Fibroblast of skin of left biceps (primary cell): ENCODE data around the gene GLIS2.
"Not testable (repeated sequence)": the region's sequence is repeated elsewhere in the genome, so short reads cannot be mapped to it uniquely, and the experiment has no call there.

ENCODE experiments used
- DNase-seq, 2 experiments: peaks; one replicate each; pipeline ENCODE4 v3.0.0-alpha.2; 2013; ENCODE audit warnings: low read depth in 2 of 2

Gene GLIS2

DNA sequence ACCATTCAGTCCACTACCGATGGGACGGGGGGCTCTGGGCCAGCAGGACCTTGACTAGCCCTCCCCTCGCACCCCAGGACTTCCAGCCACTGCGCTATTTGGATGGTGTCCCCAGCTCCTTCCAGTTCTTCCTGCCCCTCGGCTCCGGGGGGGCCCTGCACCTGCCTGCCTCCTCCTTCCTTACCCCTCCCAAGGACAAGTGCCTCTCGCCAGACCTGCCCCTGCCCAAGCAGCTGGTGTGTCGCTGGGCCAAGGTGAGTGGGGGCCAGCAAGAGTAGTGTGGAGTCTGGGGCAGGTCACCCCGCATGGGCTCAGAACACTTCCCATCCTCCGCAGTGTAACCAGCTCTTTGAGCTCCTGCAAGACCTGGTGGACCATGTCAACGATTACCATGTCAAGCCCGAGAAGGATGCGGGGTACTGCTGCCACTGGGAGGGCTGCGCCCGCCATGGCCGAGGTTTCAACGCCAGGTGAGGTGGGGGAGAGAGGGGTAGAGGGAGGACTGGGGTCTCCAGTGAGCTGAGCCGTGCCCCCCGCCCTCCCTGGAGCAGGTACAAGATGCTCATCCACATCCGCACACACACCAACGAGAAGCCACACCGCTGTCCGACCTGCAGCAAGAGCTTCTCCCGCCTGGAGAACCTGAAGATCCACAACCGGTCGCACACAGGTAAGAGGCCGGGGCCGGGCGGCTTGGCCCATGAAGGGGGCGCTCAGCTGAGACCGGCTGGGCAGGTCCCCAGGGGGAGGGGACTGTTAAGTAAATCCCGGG, 19.0 kb downstream of the GLIS2 start:
- DNase-seq = no peak

DNA sequence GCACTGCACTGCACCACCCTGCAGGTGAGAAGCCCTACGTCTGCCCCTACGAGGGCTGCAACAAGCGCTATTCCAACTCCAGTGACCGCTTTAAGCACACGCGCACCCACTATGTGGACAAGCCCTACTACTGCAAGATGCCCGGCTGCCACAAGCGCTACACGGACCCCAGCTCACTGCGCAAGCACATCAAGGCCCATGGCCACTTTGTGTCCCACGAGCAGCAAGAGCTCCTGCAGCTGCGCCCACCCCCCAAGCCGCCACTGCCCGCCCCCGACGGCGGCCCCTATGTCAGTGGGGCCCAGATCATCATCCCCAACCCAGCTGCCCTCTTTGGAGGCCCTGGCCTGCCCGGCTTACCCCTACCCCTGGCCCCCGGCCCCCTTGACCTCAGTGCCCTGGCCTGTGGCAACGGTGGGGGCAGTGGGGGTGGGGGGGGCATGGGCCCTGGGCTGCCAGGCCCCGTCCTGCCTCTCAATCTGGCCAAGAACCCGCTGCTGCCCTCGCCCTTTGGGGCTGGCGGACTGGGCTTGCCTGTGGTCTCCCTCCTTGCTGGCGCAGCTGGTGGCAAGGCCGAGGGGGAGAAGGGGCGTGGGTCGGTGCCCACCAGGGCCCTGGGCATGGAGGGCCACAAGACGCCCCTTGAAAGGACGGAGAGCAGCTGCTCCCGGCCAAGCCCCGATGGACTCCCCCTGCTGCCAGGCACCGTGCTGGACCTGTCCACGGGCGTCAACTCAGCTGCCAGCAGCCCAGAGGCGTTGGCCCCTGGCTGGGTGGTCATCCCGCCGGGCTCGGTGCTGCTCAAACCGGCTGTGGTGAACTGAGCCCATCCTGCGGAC, 21.1 kb downstream of the GLIS2 start:
- DNase-seq = no peak

DNA sequence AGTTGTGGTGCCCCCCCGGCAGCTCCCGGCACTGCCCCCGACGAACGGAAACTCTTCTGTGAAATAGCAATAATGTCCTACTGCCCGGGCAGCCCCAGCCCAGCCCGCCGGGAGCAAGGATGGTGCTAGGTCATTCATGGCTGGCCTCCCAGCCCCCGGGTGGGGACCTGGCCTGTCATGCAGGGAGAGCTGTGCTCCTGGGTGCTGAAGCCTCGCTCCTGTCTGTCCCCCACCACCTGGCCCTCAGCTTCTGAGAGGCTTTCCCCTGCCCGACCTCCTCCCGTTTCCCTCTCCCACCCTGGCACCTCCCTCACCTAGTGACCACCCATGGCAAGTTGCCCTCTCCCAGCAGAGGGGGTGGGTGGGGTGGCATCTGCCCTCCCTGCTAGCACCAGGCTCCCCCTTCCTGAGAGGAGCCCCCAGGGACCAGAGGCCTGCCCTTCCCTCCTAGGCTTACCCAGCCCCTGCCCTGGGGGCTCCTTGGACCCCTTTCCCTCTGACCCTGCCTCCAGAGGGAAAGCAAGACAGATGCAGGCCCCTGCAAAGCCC, 21.7 kb downstream of the GLIS2 start:
- DNase-seq = no peak

- DNase-seq = no peak
These were observed 22.3 kb downstream of the GLIS2 start for GRCh38 chr16:4338125-4338582.

DNA sequence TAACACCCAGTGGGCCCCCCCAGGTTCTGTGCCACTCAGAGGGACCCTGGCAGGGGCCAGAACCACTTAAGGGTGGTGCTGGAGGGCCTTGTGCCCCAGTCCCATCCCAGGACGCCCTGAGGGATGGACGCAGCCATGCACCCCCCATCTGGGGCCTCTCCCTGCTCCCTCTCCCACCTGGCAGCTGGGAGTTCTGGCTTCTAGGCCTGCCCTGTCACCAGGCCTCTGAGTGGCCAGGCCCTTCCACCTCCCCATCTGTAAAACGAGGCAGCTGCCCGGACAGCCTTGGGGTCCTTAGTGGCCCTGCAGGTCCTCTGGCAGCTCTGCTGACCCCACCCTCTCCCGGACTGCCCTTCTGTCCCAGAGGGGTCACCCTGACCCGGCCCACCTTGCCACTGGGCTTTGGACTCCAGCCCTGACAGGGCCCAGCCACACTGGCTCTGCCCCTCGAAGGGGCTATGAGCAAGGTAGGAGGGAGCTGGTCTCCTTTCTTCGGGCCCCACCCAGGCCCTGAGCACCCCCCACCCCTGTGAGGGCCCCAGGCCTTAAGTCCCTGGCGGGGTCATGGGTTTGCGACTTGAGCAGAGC, 22.9 kb downstream of the GLIS2 start:
- no peak for DNase-seq

- no peak for DNase-seq
These were observed 23.6 kb downstream of the GLIS2 start for GRCh38 chr16:4339455-4339854.

GRCh38 chr16:4339909-4340308, 24.0 kb downstream of the GLIS2 start:
- DNase-seq = no peak

DNA sequence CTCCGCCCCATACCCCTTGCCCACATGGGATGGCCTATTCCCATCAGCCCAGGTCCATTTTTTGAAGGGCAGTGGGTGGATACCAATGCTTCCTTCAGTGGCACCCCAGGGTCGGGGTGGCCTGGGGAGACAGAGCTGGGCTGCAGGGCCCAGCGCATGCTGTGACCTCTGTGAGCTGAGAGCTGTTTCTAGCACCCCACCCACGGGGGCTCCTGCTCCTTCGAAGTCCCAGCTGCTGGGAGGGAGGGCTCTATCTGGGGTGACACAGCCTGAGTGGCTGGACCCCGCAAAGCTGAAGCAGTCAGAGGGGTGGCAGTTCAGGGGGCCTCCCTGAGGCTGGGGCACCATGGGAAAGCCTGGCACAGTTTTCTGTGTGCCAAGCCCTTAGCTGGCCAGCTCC, 24.6 kb downstream of the GLIS2 start:
- no peak for DNase-seq

DNA sequence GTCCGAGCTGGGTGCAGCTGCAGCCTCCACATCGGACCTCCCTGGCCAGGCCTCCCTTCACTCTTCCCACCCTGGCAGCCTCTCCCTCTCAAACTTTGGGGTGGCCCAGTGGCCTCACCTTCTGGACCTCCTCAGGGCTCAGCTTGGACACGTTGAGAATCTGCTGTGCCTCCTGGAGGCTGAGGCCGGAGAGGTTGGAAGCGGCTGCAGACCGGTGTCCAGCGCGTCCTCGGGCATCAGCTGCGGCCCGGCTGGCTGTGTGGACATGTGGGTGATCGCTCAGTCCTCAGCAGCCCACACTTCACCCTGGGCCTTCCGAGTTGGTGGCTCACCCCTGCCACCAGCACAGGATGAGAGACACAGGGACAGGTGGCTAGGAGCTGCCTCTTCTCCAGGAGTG, 25.4 kb downstream of the GLIS2 start:
- no peak for DNase-seq

DNA sequence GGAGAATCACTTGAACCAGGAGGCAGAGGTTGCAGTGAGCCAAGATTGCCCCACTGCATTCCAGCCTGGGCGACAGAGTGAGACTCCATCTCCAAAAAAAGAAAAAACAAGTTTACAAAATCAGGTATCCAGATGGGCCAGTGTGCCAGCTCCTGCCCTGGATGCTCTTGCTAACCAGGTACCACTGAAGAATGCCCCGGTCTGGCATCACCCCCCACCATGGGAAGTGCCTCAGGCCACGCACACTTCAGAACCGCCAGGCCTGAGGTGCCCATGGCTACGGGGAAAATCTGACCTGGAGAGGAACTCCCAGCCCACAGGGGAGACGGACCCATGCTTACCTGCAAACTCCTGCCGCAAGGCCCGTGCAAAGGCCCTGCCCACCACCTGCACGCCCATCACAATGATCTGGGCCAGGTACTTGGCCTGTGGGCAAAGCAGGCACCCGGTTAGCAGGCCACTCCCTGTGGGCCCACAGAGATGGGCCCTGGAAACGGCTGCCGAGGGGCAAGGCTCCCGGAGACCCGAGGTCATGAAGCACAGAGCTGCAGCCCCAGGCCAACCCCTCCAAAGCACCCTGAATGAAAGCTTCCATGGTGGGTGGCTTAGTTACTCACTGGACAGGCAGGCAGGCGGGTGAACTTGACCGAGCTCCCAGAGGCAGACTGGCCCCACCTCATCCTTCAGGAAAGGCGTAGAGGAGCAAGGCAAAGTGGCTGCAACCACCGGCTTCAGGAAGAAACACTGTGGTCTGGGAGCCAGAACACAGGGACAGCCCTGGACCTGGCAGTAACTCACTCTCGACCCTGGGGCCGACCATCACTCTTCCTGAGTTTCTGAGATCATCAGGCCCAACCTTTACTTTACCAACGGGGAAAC, 27.2 kb downstream of the GLIS2 start:
- no peak for DNase-seq

DNA sequence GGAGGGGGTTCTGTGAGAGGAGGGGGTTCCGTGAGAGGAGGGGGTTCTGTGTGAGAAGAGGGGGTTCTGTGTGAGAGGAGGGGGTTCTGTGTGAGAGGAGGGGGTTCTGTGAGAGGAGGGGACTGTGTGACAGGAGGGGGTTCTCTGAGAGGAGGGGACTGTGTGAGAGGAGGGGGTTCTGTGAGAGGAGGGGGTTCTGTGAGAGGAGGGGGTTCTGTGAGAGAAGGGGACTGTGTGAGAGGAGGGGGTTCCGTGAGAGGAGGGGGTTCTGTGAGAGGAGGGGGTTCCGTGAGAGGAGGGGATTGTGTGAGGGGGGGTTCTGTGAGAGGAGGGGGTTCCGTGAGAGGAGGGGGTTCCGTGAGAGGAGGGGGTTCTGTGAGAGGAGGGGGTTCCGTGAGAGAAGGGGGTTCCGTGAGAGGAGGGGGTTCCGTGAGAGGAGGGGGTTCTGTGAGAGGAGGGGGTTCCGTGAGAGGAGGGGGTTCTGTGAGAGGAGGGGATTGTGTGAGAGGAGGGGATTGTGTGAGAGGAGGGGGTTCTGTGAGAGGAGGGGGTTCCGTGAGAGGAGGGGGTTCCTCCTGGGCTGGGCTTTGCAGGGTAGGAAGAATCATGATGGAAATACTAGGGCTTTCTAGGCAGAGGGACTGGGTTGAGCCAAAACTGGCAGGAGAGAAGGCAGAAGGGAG, 28.6 kb downstream of the GLIS2 start:
- not testable (repeated sequence) for DNase-seq

DNA sequence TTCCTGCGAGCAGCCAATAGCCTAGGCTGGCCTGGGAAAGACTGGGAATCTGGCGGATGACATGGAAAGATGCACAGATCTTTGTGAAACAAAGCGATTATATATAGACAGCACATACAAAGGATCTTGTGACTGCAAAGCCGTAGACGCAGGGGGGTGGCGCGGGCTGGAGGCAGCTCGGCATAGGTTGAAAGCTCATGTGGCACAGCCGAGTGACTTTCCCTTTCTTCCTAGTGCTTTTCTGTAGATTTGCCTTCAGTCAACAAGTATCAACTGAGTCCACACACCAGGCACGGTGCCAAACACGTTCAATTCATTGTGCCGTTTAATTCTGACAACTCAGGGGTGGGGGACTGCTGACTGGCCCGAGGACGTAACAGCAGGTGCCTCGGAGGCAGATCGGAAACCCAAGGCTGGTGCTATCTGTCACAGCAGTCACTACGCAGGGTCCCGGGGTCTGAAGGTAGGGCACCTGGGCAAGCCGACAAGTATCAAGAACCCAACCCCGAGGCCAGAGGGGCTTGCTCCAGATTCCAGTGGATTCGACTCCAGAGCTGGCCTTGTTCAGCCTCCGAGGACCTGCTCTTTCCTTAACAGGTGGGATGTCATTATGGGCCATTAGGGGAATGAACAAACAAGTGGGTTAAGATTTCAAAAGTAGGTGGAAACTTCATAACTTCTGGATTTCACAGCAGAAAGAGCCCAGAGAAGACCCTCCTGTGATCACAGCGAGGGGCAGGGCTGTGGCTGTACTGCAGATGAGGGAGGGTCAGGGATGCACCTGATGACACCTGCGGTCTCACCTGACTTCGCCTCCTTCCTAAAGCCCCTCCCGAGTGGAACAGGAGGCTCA, 29.3 kb downstream of the GLIS2 start:
- DNase-seq = no peak

- no peak for DNase-seq
These were observed 30.2 kb downstream of the GLIS2 start for GRCh38 chr16:4345836-4346781.

DNA sequence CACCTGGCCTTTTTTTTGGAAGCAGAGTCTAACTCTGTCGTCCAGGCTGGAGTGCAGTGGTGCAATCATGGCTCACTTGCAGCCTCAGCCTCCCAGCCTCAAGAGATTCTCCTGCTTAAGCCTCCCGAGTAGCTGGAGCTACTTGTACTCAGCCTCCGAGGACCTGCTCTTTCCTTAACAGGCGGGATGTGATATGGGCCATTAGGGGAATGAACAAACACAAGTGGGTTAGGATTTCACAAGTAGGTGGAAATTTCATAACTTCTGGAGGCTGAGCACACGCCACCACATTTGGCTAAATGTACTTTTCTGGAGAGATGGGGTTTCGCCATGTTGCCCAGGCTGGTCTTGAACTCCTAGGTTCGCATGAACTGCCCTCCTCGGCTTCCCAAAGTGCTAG, 31.1 kb downstream of the GLIS2 start:
- DNase-seq = no peak

- DNase-seq = no peak
These were observed 32.1 kb downstream of the GLIS2 start for GRCh38 chr16:4347765-4348509.

DNA sequence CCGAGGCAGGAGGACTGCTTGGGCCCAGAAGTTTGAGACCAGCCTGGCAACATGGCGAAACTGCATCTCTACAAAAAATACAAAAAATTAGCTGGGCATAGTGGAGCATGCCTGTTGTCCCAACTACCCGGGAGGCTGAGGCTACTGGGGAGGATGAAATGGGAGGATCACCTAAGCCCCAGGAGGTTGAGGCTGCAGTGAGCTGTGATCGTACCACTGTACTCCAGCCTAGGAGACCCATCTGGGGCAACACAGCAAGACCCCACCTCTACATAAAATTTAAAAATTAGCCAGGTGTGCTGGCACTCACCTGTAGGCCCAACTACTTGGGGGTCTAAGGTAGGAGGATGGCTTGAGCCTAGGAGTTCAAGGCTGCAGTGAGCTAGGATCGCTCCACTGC, 33.5 kb downstream of the GLIS2 start:
- no peak for DNase-seq

DNA sequence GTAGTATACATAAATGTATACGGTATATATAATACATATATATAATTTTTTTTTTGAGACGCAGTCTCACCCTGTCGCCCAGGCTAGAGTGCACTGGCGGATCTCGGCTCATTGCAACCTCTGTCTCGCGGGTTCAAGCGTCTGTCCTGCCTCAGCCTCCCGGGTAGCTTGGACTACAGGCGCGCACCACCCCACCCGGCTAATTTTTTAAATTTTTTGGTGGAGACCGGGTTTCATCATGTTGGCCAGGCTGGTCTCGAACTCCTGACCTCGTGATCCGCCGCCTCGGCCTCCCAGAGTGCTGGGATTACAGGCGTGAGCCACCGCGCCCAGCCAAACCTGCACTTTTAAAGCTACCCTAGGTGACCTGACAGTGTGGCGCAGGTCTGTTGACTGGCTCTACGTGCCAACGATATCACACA, 34.5 kb downstream of the GLIS2 start:
- DNase-seq = no peak
